BJ (cell line): ENCODE measurements around the gene NOTO. TPM values are rescaled to one million over a fixed set of nuclear protein-coding genes. Genes with fewer than 3 reads are reported as not detected.

Experiments
- CTCF ChIA-PET: fragments of 350-600 bp; formaldehyde crosslinking; extraction: SDS; loops from one replicate; lab custom pipeline; 2021; ENCODE audit warnings: antibody characterized with exemption, inconsistent platforms; lab: Yijun Ruan, JAX
- POLR2A ChIA-PET: fragments of 300-600 bp; sonication (Branson Sonifier 250); formaldehyde crosslinking; extraction: SDS; loops from one replicate; lab custom pipeline; 2021; ENCODE audit warnings: antibody characterized with exemption; lab: Charles Lee
- DNase-seq: peaks from one replicate; pipeline ENCODE4 v3.0.0-alpha.2; 2011; ENCODE audit warnings: low read depth
- H3K27me3 ChIP-seq: 2 replicates; pipeline ENCODE4 v1.6.0; 2011; ENCODE audit warnings: low read length; ENCODE audit not compliant: control insufficient read depth, insufficient read depth
- H3K36me3 ChIP-seq: 2 replicates; pipeline ENCODE4 v1.5.1; 2011; ENCODE audit warnings: low read length; ENCODE audit not compliant: control insufficient read depth, insufficient read depth
- H3K4me3 ChIP-seq: 2 replicates; pipeline ENCODE4 v1.5.1; 2011; ENCODE audit warnings: low read depth, mild to moderate bottlenecking, control low read depth, low read length
- polyA plus RNA-seq: library from polyadenylated mRNA; depleted of rRNA; stranded (reverse); fragments of >200 nt; gene quantifications from 2 replicates; pipeline ENCODE4 v1.2.3, GENCODE V29; 2011
- TF ChIP-seq, protein P1 (sequence below): IDR thresholded peaks from 2 replicates; pipeline ENCODE4 v1.5.1; 2011; ENCODE audit warnings: low read depth, mild to moderate bottlenecking, control low read depth, inconsistent platforms, low read length, moderate library complexity; ENCODE audit not compliant: insufficient read depth

The NOTO gene
- polyA plus RNA-seq, 1 experiment, result not detected

GRCh38 chr2:73217826-73218225 is 15.5 kb downstream of the NOTO start:
- CTCF ChIA-PET, result interaction anchor here (1.4 to 2.1 kb wide), 2 partner anchors 14 to 41 kb away, joined by 3 to 7 read pairs; no protein-coding TSS in a partner anchor
- TF ChIP-seq, protein P1, sequence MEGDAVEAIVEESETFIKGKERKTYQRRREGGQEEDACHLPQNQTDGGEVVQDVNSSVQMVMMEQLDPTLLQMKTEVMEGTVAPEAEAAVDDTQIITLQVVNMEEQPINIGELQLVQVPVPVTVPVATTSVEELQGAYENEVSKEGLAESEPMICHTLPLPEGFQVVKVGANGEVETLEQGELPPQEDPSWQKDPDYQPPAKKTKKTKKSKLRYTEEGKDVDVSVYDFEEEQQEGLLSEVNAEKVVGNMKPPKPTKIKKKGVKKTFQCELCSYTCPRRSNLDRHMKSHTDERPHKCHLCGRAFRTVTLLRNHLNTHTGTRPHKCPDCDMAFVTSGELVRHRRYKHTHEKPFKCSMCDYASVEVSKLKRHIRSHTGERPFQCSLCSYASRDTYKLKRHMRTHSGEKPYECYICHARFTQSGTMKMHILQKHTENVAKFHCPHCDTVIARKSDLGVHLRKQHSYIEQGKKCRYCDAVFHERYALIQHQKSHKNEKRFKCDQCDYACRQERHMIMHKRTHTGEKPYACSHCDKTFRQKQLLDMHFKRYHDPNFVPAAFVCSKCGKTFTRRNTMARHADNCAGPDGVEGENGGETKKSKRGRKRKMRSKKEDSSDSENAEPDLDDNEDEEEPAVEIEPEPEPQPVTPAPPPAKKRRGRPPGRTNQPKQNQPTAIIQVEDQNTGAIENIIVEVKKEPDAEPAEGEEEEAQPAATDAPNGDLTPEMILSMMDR, result no peak
- H3K27me3 ChIP-seq, result no peaks in the 10 kb centered on the region

DNA sequence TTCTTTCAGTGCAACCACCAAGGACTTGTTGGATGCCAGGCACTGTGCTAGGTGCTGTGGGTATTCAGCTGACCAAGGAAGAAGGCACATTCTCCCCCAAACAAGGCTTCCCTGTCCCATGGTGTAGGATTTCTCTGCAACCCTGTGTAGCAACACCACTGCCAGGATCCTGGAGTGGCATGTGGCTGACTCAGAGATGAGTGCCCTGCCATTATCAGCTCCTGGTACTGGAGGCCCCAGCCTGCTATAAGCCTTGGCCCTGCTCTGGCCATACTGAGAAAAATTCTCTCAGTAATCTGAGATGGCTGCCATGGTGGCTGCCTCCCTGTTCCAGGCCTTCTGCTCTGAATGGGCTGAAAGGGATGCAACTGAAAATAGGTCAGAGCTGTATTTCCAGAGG is 15.9 kb downstream of the NOTO start:
- POLR2A ChIA-PET, result interaction anchor here (0.5 kb wide), 1 partner anchor 67 kb away, joined by 5 read pairs; no protein-coding TSS in a partner anchor
- DNase-seq, result no peak
- Histone ChIP-seq H3K27me3 (no peaks in the 10 kb centered on the region), H3K36me3 (peaks cover 7% of the 10 kb centered on the region), H3K4me3 (no peak overlapping the region)
- CTCF ChIA-PET, result interaction anchor here (1.4 to 2.1 kb wide), 2 partner anchors 14 to 41 kb away, joined by 3 to 7 read pairs; no protein-coding TSS in a partner anchor
- TF ChIP-seq, protein P1, result no peak

More at GRCh38 chr2:73217826-73218225, 15.5 kb downstream of the NOTO start:
- no peak for DNase-seq
- H3K36me3 ChIP-seq, result peaks cover 3% of the 10 kb centered on the region
- POLR2A ChIA-PET, result interaction anchor here (0.5 kb wide), 1 partner anchor 66 kb away, joined by 5 read pairs; no protein-coding TSS in a partner anchor
- H3K4me3 ChIP-seq, result no peak overlapping the region

DNA sequence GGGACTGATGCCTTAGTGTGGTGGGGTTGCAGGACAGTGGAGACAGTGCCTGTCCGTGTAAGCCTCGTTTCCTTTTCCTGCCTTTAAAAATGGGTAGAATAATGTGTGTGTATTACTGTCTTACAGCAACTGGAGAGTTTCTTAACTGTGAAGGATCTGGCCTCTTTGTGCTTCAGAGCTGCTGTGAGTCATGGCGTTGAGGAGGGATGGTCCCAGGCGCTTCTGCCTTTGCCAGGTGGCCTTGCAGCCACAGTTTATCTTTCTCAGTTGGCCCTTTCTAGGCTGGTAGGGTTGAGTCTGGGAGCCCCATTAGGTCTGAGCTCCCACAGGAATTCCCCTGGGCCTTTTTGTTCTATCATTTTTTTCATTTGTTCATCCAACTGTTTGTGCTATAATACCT is 21.4 kb downstream of the NOTO start:
- DNase-seq, result no peak
- CTCF ChIA-PET, result interaction anchor here (1.9 to 3.3 kb wide), 2 partner anchors 11 to 138 kb away, joined by 4 to 18 read pairs; no protein-coding TSS in a partner anchor
- TF ChIP-seq, protein P1, result no peak

GRCh38 chr2:73225513-73226360 is 23.4 kb downstream of the NOTO start:
- TF ChIP-seq, protein P1, result no peak
- ChIA-PET POLR2A (interaction anchor here (0.7 kb wide), 1 partner anchor 7 kb away, joined by 4 read pairs; the partner anchor contains the start of gene PRADC1), CTCF (interaction anchor here (1.9 to 3.3 kb wide), 2 partner anchors 13 to 140 kb away, joined by 4 to 18 read pairs; no protein-coding TSS in a partner anchor)
- Histone ChIP-seq H3K4me3 (no peak overlapping the region), H3K27me3 (no peaks in the 10 kb centered on the region), H3K36me3 (peaks cover 15% of the 10 kb centered on the region)
- no peak for DNase-seq

More for the DNA sequence above, 21.4 kb downstream of the NOTO start:
- POLR2A ChIA-PET, result interaction anchor here (0.6 kb wide), 1 partner anchor 1898 kb away, joined by 3 read pairs; no protein-coding TSS in a partner anchor
- Histone ChIP-seq H3K27me3 (no peaks in the 10 kb centered on the region), H3K36me3 (peaks cover 18% of the 10 kb centered on the region), H3K4me3 (no peak overlapping the region)

DNA sequence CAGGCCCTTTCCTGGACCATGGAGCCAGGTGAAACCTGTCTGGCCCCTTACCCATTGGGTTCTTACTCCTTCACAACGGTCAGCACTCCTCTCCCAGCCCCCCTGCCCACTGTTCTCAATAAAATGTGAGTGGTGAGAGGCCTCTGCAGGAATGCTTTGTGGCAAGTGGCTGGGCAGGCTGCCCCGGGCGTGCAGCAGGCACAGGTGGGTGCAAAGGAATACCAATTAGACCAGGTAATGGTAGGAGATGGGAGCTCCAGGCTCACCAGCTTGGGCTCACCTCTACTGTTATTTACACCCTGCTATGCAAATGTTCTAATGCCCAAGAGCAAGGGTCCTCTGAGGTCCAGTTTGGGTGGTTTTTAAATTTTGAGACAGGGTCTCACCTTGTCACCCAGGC is 24.7 kb downstream of the NOTO start:
- H3K4me3 ChIP-seq, result no peak overlapping the region
- no peak for DNase-seq
- TF ChIP-seq, protein P1, result no peak
- CTCF ChIA-PET, result interaction anchor here (2.3 kb wide), 1 partner anchor 14 kb away, joined by 5 read pairs; no protein-coding TSS in a partner anchor
- POLR2A ChIA-PET, result no interaction called here
- no peaks in the 10 kb centered on the region for H3K27me3 ChIP-seq
- H3K36me3 ChIP-seq, result peaks cover 15% of the 10 kb centered on the region
